ENCODE measurements around the gene TERT.

GRCh38 chr5:1273745-1274144, 21.1 kb downstream of the TERT start:
- TF ChIP-seq RCOR1 (IDR thresholded peaks at IDR 0.05; ENCODE audit: insufficient replicate concordance, low read length), result no peak
- no peak for TF ChIP-seq CTCF (conservative IDR thresholded peaks at IDR 0.05; ENCODE audit: low read depth, low read length)
- no peak for TF ChIP-seq MXI1 (IDR thresholded peaks at IDR 0.05; ENCODE audit: borderline replicate concordance, low read depth, low read length)
- TF ChIP-seq BHLHE40 (IDR thresholded peaks at IDR 0.05; ENCODE audit: low read depth, low read length), result no peak
- no peak for TF ChIP-seq RFX5 (IDR thresholded peaks at IDR 0.05; ENCODE audit: low read depth, low read length)
- TF ChIP-seq POLR2A (IDR thresholded peaks at IDR 0.05; ENCODE audit: low read depth, low read length), result no peak
- no peak for TF ChIP-seq SMC3 (IDR thresholded peaks at IDR 0.05; ENCODE audit: low read depth, low read length)
- TF ChIP-seq MAZ (IDR thresholded peaks at IDR 0.05; ENCODE audit: borderline replicate concordance, low read depth, low read length), result no peak
- TF ChIP-seq MAFK (IDR thresholded peaks at IDR 0.05; ENCODE audit: low read depth, low read length), result no peak
